IPS-15b (cell line): ENCODE measurements around the gene RSF1.
A peak's percentile ranks its signal among the peaks of the same experiment; 100 is the strongest.
"Not testable (repeated sequence)": the region's sequence is repeated elsewhere in the genome, so short reads cannot be mapped to it uniquely, and the experiment has no call there.

Source experiments
- H3K27me3 ChIP-seq: one replicate; pipeline ENCODE4 v1.6.1; 2013; ENCODE audit warnings: low read length; ENCODE audit not compliant: control insufficient read depth, insufficient read depth
- H3K36me3 ChIP-seq: one replicate; pipeline ENCODE4 v1.6.1; 2013; ENCODE audit warnings: low read length; ENCODE audit not compliant: control insufficient read depth, insufficient read depth
- H3K4me1 ChIP-seq: one replicate; pipeline ENCODE4 v1.6.1; 2013; ENCODE audit warnings: mild to moderate bottlenecking, low read length; ENCODE audit not compliant: control insufficient read depth, insufficient read depth
- H3K4me3 ChIP-seq: one replicate; pipeline ENCODE4 v1.5.1; 2013; ENCODE audit warnings: low read depth, low read length
- H3K9ac ChIP-seq: one replicate; pipeline ENCODE4 v1.6.1; 2013; ENCODE audit warnings: low read depth, mild to moderate bottlenecking, low read length
- H3K9me3 ChIP-seq: one replicate; pipeline ENCODE4 v1.6.1; 2013; ENCODE audit warnings: mild to moderate bottlenecking, low read length; ENCODE audit not compliant: control insufficient read depth, insufficient read depth

The RSF1 gene

GRCh38 chr11:77637345-77638165, 183.0 kb downstream of the RSF1 start, which contains the start of gene CLNS1A:
Gene CLNS1A (minus strand): TSS chr11:77637794. CDS start chr11:77637714, 80 bp downstream.
- Histone ChIP-seq H3K4me3 (peak within 1 kb of the TSS; percentile 95), H3K9me3 (no peaks in the 10 kb centered on the region), H3K9ac (peak within 1 kb of the TSS; percentile 92), H3K27me3 (no peaks in the 10 kb centered on the region), H3K4me1 (no peaks in the 10 kb centered on the region), H3K36me3 (peaks cover 7% of the 10 kb centered on the region)

DNA sequence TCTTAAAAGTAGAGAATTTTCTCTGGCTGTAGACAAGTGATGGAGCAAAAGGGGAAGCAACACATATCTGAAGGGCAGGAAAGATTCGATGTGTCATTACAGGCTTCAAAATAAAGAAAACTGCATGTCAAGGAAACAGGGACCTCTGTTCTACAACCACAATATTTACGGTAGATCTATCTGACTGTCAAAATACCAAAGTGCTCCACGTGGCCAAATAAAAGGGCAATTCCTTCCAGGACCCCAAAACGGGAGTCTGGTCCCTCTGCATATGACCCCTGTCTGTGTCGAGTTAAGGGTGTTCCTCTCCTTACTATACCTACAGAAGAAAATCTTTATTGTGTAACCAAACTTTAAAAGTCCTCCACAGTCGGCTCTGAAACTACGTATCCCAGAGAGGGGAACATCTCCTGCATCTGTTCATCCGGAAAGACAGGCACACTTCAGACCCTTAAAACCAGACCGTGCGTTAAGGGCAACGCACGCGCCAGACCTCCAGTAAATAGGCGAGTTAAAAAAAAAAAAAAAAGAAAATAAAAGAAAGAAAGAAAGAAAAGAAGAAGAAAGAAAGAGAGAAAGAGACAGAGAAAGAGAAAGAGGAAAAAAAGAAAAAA, 183.7 kb downstream of the RSF1 start:
- H3K36me3 ChIP-seq: peaks cover 7% of the 10 kb centered on the region
- H3K9ac ChIP-seq: peak overlapping the region; percentile 92
- H3K9me3 ChIP-seq: no peaks in the 10 kb centered on the region
- H3K4me3 ChIP-seq: peak overlapping the region; percentile 95
- H3K4me1 ChIP-seq: no peaks in the 10 kb centered on the region
- no peaks in the 10 kb centered on the region for H3K27me3 ChIP-seq

DNA sequence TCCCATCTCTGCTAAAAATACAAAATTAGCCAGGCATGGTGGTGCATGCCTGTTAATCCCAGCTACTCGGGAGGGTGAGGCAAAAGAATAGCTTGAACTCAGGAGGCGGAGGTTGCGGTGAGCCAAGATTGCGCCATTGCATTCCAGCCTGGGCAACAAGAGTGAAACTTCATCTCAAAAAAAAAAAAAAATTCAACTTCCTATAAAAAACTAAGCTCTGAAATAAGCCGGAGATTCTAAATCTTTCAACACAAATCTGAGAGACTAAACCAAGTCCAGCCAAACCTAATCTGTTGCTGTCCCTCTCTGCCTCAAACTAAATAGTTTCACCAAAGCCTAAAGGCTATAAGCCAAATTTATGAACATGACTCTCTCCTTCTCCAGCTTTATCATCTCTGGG, 186.6 kb downstream of the RSF1 start:
- H3K4me3 ChIP-seq, H3K9ac ChIP-seq: not testable (repeated sequence)

DNA sequence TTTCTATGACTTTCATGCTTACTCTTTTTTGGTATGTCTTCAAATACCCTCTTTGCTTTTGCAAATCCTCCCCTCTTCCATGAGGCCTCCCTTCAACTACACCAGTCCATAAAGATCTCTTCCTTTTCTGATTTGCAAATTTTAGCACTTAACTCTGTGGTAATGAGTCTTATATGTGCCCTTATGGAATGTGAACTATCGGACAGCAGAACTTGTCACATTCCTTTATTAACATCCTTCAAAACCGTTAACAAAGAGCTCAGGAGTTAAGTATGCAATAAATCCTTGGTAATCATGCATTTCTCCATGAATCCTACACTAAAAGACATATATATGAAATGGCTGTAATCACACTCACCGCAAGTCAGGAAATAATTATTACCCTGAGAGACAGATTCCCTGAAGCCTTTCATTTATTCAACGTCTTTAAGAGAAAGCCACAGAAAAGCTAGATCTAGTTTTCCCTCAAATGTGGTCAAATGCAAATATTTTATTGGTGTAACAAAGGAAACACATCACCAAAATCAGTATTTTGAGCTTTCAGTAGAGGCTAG, 190.3 kb downstream of the RSF1 start:
- no peaks in the 10 kb centered on the region for H3K27me3 ChIP-seq
- H3K4me3 ChIP-seq: no peak overlapping the region
- H3K4me1 ChIP-seq: no peaks in the 10 kb centered on the region
- H3K36me3 ChIP-seq: peaks cover 7% of the 10 kb centered on the region
- no peak overlapping the region for H3K9ac ChIP-seq
- H3K9me3 ChIP-seq: no peaks in the 10 kb centered on the region

More for the DNA sequence above, 186.6 kb downstream of the RSF1 start:
- not testable (repeated sequence) for H3K36me3 ChIP-seq, H3K4me1 ChIP-seq, H3K9me3 ChIP-seq, H3K27me3 ChIP-seq

- Histone ChIP-seq H3K4me1 (no peaks in the 10 kb centered on the region), H3K9me3 (no peaks in the 10 kb centered on the region), H3K4me3 (no peak overlapping the region), H3K9ac (no peak overlapping the region), H3K36me3 (peaks cover 29% of the 10 kb centered on the region), H3K27me3 (no peaks in the 10 kb centered on the region)
Observed at GRCh38 chr11:77619576-77620198, 200.8 kb downstream of the RSF1 start.

GRCh38 chr11:77617892-77618291, 202.6 kb downstream of the RSF1 start:
- H3K36me3 ChIP-seq: peaks cover 24% of the 10 kb centered on the region
- no peaks in the 10 kb centered on the region for H3K9me3 ChIP-seq

GRCh38 chr11:77611921-77612320, 208.6 kb downstream of the RSF1 start:
- H3K27me3 ChIP-seq: no peaks in the 10 kb centered on the region
- peaks cover 8% of the 10 kb centered on the region for H3K36me3 ChIP-seq
- H3K4me3 ChIP-seq: no peak overlapping the region
- H3K9ac ChIP-seq: no peak overlapping the region
- no peaks in the 10 kb centered on the region for H3K9me3 ChIP-seq
- no peaks in the 10 kb centered on the region for H3K4me1 ChIP-seq

More at GRCh38 chr11:77617892-77618291, 202.6 kb downstream of the RSF1 start:
- no peak overlapping the region for H3K4me3 ChIP-seq
- H3K27me3 ChIP-seq: no peaks in the 10 kb centered on the region
- H3K9ac ChIP-seq: no peak overlapping the region
- H3K4me1 ChIP-seq: no peaks in the 10 kb centered on the region
